Stimulated activated naive CD4-positive, alpha-beta T cell treated with Interleukin-2 at 50 U/mL for 16 hours (primary cell): ENCODE measurements around the gene PRRC2C.
"Not testable (repeated sequence)": the region's sequence is repeated elsewhere in the genome, so short reads cannot be mapped to it uniquely, and the experiment has no call there.

Experiments
- DNase-seq: peaks from one replicate; lab custom pipeline; 2025; lab: John Stamatoyannopoulos, UW

Gene PRRC2C

DNA sequence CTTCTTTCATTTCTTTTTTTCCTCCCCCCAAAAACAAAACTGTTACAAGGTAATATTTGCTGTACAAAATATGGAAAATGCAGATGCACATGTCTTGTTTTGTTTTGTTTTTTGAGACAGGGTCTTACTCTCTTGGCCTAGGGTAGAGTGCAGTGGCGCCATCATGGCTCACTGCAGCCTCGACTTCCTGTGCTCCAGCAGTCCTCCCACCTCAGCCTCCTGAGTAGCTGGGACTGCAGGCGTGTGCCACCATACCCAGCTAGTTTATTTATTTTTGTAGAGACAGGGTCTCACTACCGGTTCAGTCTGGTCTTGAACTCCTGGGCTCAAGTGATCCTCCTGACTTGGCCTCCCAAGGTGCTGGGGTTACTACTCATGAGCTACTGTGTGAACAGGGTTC, 15.5 kb downstream of the PRRC2C start:
- DNase-seq: no peak

DNA sequence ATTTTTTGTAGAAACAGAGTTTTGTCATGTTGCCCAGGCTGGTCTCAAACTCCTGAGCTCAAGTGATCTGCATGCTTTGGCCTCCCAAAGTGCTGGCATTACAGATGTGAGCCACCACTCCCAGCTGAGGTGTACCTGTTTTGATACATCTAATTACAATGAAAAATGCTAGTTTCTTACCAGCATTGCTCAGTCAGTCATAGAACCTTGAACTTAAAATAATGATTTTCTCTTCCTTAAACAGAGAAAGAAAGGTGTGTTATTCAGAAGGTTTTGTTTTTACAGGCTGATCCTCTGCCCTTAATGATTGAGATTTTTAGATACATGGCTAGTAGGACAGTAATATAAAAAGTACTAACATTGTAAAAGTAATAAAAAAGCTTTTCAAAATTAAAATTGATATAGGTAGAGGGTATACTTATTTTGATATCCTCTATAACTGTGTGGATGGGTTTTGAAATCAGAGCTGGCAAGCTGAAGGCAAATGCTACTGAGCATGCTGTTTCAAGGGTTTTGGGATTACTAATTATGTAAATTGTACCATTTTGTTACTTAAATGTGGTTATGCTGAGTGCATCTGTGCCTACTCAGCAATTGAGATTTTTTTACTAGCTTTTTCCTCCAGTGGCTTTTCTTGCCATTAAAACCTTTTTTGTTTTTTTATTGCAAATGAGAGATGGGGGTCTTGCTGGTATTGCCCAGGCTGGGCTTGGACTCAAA, 16.1 kb downstream of the PRRC2C start:
- DNase-seq: no peak

DNA sequence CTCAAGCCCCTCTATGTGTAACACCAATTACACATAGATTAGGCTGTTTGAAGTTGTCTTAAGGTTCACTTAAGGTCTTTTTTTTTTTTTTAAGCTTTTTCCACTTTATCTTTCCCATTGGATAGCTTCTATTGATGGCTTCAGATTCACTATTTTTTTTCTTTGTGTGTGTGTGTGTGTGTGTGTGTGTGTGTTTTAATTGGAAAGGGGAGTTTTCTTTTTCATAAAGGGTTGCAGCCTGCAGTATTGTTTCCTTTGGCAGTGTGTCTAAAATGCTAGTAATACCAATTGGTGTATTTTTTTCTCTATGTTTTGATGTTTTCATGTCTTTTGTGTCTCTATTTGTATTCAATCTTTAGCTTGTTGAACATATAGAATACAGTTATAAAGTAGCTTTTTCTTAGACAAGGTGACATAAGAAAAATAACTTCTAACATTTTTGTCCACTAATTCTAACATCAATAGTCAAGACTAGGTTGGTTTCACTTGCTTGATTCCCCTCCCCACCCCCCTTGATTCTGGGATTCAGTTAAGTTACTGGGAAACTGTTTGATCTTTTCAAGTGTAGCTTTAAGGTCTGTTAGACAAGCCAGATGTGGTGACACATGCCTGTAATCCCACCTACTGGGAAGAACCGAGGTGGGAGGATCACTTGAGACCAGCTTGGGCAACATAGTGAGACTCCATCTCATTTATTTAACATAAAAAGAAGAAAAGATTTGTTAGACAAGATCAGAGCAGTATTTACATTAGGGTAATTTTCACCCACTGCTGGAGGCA, 21.4 kb downstream of the PRRC2C start:
- DNase-seq: no peak

DNA sequence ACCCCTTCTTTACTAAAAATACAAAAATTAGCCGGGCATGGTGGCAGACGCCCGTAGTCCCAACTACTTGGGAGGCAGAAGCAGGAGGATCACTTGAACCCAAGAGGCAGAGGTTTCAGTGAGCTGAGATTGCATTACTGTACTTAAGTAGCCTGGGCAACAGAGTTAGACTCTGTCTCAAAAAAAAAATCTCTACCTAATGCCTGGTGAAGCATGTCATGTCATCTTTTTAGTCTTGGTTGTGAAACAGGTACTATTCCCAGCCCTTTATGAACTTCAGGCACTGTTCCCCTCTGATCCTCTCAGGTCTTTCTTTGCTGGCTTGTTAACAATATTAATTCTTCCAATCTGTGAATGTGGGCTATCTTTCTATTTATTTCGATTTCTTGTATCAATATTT, 22.1 kb downstream of the PRRC2C start:
- no peak for DNase-seq

DNA sequence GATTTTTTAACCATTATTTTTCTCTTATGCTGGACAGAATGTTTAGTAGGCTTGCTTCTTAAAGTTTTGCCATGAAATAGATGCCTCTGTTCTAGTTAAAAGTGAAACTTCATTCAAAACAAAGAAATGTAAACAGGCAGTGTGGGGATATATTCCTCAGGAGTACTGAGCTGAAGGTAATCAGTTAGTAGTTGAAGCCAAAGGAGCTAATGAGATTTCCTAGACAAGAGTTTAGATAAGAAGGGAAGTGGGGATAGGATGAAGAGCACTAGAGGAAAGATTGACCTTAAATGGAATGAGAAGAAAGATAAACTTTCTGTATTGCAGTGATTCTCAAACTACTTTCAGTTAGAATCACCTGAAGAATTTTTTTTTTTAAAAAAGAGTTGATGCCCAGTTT, 23.9 kb downstream of the PRRC2C start:
- DNase-seq: no peak

DNA sequence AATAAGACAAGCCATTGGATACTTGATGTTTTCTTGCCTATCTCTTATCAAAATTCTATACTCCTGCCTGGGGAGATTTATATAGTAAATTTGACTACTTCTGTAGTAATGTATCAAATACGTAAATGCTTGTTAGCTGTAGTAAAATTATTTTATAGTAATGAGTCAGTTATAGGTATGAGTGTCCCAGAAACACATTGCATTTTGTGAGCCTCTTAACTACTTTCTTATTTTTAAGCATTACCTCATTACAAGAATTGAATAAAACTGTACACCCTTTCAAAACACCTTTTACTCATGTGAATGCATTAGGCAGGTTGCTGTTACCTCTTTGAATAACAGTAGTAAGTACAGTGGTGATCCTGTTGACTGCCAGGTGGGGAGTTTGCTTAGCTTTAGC, 28.4 kb downstream of the PRRC2C start:
- no peak for DNase-seq

DNA sequence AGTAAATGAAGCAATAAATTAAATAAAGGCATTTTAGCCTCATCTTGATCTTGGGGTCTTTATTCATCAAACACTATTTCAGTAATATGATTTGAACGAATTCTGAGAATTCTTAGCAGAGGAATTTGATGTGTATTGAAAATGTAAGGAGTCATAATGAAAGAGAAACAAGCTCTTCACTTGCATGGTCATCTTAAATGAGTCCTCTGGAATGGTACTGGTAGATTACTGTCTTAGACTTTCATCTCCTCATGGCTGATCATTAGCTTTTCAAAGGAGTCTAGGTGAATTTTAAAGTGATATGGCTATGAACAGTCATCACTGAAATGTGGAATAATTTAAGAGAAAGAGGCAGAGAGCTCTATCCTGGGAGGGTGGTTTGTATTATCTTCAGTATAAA, 30.0 kb downstream of the PRRC2C start:
- no peak for DNase-seq

DNA sequence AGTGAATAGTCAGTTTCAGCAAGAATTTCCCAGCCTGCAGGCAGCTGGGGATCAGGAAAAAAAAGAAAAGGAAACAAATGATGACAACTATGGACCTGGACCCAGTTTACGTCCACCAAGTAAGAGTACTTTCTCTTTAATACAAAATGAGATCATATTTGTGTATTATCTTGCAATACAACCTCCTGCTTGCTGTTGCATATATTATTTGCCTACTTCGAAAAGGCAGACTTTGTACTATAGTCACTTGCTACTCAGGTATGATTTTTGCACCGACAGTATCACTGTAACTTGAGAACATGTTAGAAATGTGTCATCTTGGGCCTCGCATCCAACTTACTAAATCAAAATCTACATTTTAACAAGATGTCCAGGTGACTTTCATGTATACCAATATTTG, 30.4 kb downstream of the PRRC2C start:
- DNase-seq: no peak

DNA sequence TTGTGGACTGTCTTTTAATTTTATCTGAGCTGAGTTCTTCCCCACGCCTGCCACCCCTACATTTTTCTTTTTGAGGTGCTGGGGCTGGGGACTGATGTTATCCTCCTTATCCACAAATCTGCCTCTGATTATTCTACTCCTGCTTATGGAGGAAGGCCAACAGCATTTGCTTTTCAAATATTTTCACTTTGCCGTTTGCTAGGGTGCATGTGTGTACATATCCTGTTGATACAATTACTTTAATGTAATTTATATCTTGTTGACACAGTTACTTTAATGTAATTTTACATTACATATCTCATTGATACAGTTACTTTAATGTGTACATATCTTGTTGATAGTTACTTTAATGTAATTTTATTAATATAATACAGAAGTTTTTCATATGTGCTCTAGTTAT, 36.2 kb downstream of the PRRC2C start:
- no peak for DNase-seq

DNA sequence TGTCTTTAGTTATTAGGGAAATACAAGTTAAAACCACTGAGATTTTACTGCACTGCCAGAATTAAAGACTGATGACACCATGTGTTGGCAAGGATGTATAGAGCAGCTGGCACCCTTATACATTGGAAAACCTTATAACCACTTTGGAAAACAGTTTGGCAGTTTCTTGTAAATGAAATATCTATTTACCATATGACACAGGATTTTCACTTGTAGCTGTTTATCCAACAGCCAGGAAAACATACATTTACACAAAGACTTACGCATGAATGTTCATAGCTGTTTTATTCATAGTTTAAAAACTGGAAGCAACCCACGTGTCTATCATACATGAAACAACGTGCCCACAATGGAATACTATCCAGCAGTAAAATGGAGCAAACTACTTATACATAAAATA, 45.3 kb downstream of the PRRC2C start:
- no peak for DNase-seq

DNA sequence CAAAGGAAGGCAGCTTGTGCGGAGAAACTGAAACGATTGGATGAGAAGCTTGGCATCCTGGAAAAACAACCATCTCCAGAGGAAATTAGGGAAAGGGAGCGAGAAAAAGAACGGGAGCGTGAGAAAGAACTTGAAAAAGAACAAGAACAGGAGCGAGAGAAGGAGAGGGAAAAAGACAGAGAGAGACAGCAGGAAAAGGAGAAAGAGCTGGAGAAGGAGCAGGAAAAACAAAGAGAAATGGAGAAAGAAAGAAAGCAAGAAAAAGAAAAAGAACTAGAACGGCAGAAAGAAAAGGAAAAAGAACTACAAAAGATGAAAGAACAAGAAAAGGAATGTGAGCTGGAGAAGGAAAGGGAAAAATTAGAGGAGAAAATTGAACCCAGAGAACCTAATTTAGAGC, 47.2 kb downstream of the PRRC2C start:
- DNase-seq: no peak

DNA sequence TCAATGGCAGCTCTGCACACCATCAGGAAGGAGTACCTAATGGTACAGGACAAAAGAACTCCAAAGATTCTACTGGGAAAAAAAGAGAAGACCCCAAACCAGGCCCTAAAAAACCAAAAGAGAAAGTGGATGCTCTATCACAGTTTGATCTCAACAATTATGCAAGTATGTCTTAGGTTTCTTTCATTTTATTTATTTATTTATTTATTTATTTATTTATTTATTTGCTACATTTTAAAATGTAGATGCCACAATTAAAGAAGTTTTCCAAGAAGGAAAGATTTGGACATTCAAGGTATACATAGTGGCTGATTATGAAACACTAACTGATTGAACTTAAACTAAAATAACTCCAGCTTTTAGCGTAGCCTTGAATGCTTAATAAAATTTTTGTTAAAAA, 60.2 kb downstream of the PRRC2C start:
- no peak for DNase-seq

DNA sequence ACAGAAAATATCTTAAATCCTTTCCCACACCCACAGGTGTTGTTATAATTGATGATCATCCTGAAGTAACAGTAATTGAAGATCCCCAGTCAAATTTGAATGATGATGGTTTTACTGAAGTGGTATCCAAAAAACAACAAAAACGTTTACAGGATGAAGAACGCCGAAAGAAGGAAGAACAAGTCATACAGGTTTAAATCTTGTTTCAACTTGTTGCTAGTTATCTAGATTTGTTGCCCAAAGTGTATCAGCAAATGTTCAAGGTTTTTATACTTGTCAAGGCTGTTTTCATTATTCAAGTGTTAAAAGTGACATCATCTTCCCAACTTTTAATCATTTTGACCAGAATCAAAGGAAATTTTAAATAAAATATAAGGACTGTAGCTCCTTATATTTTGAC, 64.7 kb downstream of the PRRC2C start:
- DNase-seq: no peak

DNA sequence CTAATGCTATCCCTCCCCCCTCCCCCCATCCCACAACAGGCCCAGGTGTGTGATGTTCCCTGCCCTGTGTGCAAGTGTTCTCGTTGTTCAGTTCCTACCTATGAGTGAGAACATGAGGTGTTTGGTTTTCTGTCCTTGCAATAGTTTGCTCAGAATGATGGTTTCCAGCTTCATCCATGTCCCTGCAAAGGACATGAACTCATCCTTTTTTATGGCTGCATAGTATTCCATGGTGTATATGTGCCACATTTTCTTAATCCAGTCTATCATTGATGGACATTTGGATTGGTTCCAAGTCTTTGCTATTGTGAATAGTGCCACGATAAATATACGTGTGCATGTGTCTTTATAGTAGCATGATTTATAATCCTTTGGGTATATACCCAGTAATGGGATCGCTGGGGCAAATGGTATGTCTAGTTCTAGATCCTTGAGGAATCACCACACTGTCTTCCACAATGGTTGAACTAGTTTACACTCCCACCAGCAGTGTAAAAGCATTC, 65.3 kb downstream of the PRRC2C start:
- not testable (repeated sequence) for DNase-seq

DNA sequence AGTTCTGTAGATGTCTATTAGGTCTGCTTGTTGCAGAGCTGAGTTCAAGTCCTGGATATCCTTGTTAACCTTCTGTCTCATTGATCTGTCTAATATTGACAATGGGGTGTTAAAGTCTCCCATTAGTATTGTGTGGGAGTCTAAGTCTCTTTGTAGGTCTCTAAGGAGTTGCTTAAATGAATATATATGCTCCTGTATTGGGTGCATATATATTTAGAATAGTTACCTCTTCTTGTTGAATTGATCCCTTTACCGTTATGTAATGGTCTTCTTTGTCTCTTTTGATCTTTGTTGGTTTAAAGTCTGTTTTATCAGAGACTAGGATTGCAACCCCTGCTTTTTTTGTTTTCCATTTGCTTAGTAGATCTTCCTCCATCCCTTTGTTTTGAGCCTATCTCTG, 68.6 kb downstream of the PRRC2C start:
- DNase-seq: not testable (repeated sequence)

DNA sequence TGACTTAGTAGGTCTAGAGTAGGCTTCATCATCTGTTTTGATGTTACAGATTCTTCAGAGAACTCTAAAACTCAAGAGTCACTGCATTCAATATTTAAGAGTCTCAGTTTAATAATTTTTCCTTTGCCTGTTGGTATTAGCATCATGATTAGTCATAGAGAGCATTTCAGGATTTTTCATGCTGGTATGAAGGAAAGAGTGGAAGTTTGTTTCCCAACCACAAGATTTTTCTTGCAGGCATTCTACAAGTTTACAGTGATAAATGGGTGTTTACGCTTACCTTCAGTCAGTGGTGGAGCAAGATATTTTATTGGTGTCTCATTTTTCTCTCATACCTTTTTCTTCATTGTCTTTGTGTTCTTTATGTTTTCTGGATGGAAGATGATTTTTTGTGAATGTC, 78.3 kb downstream of the PRRC2C start:
- DNase-seq: no peak

DNA sequence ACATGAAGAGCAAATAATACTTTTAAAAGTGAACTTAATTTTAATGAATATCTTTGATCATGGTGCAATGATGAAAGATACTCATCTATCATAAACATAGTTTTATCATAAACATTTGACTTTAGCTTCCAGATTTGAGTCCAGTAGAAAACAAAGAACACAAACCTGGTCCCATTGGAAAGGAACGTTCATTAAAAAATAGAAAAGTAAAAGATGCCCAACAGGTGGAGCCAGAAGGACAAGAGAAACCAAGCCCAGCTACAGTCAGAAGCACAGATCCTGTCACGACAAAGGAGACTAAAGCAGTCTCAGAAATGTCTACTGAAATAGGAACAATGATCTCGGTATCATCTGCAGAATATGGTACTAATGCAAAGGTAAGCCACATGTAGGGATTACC, 81.1 kb downstream of the PRRC2C start:
- no peak for DNase-seq

DNA sequence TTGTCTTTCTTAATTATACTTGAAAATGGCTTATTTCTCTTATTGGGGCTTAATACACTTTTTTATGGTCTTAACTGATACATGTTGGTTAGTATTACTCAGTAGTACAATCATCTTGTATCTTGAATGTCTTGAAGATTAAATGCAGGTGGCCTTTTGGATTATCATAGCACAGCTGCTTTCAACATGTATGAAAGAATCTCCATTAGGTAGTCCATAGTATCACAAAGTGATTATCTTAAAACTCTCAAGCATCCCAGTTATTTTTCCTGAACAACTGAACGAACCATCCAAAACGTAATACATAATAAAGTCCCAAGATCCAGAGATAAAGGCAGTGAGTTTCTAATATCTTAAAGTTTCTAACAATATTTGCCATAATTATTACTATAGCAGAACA, 85.0 kb downstream of the PRRC2C start:
- no peak for DNase-seq

DNA sequence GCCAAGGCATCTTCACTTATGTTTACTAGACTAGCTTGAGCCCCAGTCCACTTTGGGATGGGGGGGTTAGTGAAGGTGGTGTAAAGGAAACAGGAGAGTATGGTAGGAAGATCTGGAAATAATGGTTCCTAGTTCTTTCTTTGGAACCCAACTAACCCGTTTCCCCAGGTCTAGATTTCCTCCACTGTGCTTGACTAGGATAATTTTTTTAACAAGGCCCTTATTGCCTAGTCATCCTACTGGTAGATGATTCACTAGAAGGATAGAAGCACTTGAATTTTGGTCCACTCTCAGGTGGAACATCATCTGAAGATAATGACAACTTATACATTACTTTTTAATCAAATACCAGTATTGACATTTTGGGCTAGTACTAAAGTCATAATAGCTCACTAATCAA, 90.8 kb downstream of the PRRC2C start:
- DNase-seq: no peak

DNA sequence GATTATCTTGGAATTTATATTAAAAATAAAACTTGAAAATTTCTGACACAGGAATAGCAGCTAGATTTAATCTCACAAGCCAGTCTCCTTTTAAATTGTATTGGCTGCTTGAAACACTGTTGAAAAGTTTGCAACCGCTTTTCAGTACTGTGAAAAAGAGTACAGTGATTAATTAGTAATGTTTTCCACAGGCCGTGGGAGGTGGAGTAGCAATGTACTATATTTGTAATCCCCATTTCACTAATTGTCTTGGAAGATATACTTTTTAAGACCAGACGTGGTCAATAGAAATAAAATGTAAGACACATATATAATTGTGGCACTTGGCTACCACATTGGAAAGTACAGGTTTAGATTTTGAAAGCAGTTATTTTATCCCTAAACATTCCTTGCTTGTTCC, 95.9 kb downstream of the PRRC2C start:
- no peak for DNase-seq

DNA sequence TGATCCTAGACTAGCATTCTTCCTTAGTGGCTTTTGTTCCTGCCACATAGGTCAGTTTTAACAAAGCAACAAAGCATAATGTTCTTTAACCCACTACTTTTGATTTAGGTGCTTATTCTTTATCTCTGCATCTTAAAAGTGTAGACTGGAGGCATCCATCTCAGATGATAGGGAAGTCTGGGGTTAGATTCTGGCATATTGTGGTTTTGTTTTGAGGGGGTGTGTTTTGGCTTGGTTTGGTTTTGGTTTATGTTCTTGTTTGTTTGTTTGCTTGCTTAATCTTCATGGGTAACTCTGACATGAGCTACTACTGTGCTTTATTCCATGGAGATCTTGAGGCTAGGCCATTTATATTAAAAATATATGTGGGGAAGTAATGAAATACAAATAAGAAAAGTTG, 96.4 kb downstream of the PRRC2C start:
- DNase-seq: no peak

DNA sequence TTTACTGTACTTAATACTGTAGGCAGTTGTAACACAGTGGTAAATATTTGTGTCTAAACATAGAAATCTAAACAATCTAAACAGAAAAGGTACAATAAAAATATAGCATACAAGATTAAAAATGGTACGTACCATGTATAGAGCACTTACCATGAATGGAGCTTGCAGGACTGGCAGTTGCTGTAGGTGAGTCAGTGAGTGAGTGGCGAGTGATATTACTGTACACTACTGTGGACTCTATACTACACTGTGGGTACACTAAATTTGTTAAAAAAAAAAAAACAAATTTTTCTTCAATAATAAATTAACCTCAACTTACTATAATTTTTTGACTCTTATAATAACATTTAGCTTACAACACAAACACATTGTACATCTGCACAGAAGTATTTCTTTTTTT, 97.3 kb downstream of the PRRC2C start:
- DNase-seq: no peak

DNA sequence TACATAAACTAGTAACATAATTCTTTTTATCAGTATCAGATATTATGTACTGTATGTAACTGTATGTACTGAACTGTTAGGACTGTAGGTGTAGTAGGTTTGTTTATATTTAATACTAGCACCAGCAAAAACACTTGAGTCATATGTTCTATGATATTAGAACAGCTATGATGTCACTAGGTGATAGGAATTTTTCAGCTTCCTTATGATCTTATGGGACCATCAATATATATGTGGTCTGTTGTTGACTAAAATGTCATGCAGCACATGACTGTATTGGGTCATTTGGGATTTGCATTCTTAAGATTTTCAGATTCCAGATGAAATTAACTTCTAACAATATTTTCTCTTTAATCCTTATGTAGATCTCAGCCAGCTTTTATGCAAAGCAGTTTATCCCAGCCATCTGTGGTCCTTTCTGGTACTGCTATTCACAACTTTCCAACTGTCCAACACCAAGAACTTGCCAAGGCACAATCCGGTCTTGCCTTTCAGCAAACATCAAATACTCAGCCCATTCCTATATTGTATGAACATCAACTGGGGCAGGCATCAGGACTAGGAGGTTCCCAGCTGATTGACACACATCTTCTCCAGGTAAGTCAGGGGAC, 98.4 kb downstream of the PRRC2C start:
- no peak for DNase-seq
